ENCODE data around the gene ELMO1.

Gene ELMO1

DNA sequence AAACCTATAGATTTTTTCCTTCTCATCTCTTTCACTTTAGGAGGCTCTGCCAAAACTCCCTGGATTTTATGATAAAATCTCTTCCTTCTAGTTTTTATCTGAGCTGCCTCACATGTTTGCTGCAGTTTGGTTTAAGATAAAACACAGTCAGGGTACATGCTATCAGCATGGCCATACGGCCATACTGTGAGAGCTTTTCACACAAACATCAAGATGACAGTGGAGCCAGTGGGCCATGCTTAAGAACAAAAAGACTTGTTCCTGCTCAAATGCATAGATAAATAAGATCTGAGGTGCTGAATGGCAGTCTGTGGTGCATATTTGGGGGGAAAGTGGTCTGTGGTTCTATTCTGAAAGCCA lies 91.0 kb downstream of the ELMO1 start:
- FAIRE-seq (no peak), DNase-seq (ENCODE audit: insufficient read length, low spot score) (no peak)
- TF ChIP-seq, protein P1, sequence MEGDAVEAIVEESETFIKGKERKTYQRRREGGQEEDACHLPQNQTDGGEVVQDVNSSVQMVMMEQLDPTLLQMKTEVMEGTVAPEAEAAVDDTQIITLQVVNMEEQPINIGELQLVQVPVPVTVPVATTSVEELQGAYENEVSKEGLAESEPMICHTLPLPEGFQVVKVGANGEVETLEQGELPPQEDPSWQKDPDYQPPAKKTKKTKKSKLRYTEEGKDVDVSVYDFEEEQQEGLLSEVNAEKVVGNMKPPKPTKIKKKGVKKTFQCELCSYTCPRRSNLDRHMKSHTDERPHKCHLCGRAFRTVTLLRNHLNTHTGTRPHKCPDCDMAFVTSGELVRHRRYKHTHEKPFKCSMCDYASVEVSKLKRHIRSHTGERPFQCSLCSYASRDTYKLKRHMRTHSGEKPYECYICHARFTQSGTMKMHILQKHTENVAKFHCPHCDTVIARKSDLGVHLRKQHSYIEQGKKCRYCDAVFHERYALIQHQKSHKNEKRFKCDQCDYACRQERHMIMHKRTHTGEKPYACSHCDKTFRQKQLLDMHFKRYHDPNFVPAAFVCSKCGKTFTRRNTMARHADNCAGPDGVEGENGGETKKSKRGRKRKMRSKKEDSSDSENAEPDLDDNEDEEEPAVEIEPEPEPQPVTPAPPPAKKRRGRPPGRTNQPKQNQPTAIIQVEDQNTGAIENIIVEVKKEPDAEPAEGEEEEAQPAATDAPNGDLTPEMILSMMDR (IDR thresholded peaks at IDR 0.05; ENCODE audit: insufficient read depth, missing control alignments): no peak

DNA sequence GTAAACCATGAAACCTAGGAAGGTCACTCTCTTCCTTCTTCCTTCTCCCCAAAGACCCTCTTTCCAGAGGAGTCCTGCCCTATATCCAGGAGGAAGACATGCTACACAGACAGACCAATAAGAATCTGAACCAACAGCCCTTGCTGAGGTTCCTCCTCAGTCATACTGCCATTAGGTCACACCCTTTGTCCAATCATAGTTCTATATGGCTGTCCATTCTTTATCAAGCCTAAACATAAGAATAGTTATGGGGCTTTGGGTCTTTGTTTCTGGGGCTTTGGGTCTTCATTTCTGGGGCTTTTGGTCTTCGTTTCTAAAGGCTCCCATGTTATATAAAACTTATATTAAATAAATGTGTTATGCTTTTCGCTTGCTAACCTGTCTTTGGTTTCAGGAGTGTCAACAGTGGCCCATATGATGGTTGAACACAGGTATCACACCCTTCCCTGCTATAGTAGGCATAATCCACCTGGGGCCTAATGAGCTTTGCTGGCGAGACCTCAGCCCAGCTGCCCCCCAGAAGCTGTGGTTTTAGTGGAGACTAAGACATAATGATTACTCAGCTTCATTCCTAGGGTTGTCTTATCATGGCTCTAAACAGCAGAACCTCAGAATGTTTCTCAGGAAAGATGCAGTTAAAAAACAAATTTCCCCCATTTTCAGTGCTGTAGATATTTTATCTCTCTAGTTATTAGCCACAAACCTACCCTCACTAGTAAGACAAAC lies 91.6 kb downstream of the ELMO1 start:
- DNase-seq (ENCODE audit: insufficient read length, low spot score): no peak
- no peak for FAIRE-seq
- TF ChIP-seq, protein P1 (IDR thresholded peaks at IDR 0.05; ENCODE audit: insufficient read depth, missing control alignments): no peak

DNA sequence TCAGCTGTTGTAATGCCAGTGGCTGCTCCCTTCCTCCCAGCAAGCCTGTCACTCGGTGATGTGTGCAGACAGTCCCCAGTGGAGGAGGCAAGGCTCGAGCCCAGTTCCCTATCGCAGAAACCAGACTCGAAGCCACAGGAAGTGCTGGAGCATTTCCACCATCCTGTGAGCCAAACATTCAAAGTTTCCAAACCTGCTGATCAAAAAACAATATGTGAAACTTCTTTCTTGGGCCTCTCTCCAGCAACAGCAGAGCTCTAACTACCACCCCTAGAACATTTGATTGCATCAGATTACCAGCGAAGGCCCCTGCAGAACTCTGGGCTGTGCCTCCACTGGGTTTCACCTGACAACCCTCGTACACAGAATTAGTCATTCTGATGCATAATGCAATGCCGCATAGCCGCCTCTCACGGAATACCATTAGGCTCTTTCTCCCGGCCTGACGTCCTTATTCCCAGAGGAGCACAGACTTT lies 94.0 kb downstream of the ELMO1 start:
- no peak for DNase-seq (ENCODE audit: insufficient read length, low spot score)
- FAIRE-seq: no peak
- TF ChIP-seq, protein P1 (IDR thresholded peaks at IDR 0.05; ENCODE audit: insufficient read depth, missing control alignments): no peak

DNA sequence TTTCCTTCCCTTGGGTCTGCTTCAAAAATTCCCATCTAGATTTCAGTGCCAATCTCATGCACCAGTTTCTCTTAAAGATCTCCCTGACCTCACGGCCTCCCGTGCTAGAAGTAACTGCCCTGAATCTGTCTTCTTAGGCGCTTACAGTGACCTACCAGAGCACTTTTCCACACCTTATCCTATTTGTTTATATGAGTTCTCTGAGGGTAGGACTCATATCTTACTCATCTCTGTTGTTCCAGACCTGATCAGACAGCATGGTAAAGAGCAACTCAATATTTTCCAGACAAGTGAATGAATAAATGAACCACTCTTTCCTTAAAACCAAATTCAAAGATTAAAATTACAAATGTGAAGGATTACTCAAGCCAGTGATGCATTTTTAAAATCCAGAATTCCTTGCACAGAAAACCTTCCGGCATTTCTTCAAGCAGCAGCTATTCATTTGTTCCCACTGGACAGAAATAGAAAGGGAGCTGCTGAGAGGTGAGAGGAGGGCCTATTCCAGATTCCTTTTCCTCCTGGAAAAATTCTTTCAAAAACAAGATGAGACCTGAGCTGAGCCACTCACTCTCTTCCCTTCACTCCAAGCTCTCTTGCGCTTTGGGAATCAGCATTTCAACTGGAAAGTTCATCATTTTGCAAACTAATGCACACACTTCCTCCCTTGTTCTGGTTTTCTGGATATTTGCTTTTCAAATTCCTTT lies 94.6 kb downstream of the ELMO1 start:
- TF ChIP-seq, protein P1 (IDR thresholded peaks at IDR 0.05; ENCODE audit: insufficient read depth, missing control alignments): no peak
- DNase-seq (ENCODE audit: insufficient read length, low spot score) (no peak), FAIRE-seq (no peak)

DNA sequence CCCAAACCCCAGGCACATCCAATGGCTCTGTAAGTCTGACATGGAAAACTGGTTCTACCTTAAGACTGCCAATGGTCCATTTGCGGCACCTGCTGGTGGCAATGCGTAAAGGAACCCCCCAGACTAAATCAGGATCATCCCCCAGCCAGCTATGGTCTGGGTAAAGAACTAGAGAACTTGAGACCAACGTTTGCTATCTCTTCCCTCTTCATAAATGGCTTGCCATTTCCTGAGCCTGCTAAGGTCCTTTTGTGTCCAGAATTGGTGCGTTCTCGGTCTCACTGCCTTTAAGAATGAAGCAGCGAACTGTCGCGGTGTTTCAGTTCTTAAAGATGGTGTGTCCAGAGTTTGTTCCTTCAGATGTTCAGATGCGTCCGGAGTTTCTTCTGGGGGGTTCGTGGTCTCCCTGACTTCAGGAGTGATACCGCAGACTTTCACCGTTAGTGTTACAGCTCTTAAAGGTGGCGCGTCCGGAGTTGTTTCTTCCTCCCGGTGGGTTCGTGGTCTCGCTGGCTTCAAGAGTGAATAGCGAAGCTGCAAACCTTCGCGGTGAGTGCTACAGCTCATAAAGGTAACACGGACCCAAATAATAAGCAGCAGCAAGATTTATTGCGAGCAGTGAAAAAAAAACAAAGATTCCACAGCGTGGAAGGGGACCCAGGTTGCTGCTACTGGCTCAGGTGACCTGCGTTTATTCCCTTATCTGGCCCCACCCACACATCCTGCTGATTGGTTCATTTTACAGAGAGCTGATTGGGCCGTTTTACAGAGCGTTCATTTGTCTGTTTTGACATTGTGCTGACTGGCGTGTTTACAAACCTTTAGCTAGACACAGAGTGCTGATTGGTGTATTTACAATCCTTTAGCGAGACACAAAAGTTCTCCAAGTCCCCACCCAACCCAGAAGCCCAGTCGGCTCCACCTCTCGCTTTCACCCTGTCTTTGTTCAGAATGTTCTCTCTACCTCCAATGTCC lies 95.4 kb downstream of the ELMO1 start:
- DNase-seq (ENCODE audit: insufficient read length, low spot score): no peak
- TF ChIP-seq, protein P1 (IDR thresholded peaks at IDR 0.05; ENCODE audit: insufficient read depth, missing control alignments): peak; percentile 36
- no peak for FAIRE-seq

DNA sequence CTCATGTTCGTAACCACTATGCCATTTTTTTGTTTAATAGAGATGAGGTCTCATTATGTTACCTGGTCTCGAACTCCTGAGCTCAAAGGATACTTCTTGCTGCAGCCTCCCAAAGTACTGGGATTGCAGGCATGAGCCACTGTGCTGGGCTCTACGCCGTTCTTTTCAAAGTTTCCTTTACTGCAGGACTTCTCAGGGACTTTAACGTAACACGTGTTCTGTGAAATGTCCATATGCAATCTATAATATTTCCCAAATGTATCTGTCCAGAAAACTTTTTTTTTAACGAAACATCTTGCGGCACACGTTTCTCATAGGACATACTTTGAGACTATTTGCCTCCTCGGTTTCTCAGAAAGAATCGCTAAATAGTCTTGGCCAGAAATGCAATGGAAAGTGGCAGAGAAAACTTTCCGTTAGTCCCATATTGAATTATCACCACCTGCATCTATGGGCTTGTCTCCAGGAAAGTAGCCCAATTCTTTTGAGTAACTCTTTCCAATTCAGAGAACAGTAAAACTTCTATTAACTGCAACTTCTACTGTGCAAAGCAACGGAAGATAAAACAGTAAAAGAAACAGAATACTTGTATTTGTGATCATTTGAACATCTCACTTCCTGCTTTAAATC lies 96.3 kb downstream of the ELMO1 start:
- DNase-seq (ENCODE audit: insufficient read length, low spot score) (no peak), FAIRE-seq (no peak)
- TF ChIP-seq, protein P1 (IDR thresholded peaks at IDR 0.05; ENCODE audit: insufficient read depth, missing control alignments): no peak
